Tibial artery (tissue), 4 donors: Measurements from ENCODE around the gene FBXL7.

Experiments
- DNase-seq, 2 donors: peaks; one replicate each; pipeline ENCODE4 v3.0.0-alpha.2; 2019
- H3K27ac ChIP-seq, 2 donors: fragments of 200-600 bp; sonication (generic) in 1 of 2; 1 replicate in 1 of 2; 2 replicates in 1 of 2; pipeline ENCODE4 v1.5.1; 2018 to 2019; ENCODE audit warnings: mild to moderate bottlenecking in 1 of 2
- H3K27me3 ChIP-seq, 2 donors: fragments of 200-600 bp; sonication (generic) in 1 of 2; one replicate each; pipeline versions ENCODE4 v1.5.1 to v1.6.0; 2016 to 2019
- H3K36me3 ChIP-seq, 3 donors: fragments of 200-600 bp; sonication (generic) in 2 of 3; one replicate each; pipeline ENCODE4 v1.5.1; 2016 to 2019; ENCODE audit warnings: mild to moderate bottlenecking in 2 of 3
- H3K4me1 ChIP-seq, 4 donors: fragments of 200-600 bp; sonication (generic) in 2 of 4; 1 replicate in 3 of 4; 2 replicates in 1 of 4; pipeline ENCODE4 v1.5.1; 2016 to 2019
- H3K4me3 ChIP-seq, 2 donors: fragments of 200-600 bp; sonication (generic) in 1 of 2; 1 replicate in 1 of 2; 2 replicates in 1 of 2; pipeline ENCODE4 v1.5.1; 2018 to 2019; ENCODE audit warnings: mild to moderate bottlenecking in 2 of 2
- H3K9me3 ChIP-seq, 3 donors: fragments of 200-600 bp; sonication (generic) in 1 of 3; one replicate each; pipeline ENCODE4 v1.5.1; 2016 to 2019
- CTCF ChIP-seq, 2 experiments: fragments of 200-600 bp in 1 of 2; fragments of 450-650 bp in 1 of 2; IDR thresholded peaks; one replicate each; pipeline ENCODE4 v1.5.1; 2017 to 2019; ENCODE audit warnings: antibody characterized with exemption in 2 of 2, mild to moderate bottlenecking in 1 of 2, moderate library complexity in 1 of 2
- intact Hi-C: fragments of 100-400 bp; cut with DNase I; formaldehyde crosslinking; loops from one replicate; pipeline ENCODE4 v1.15.0; 2023; ENCODE audit warnings: low total_unique reads

The FBXL7 gene

GRCh38 chr5:15791859-15792258, 291.9 kb downstream of the FBXL7 start:
- intact Hi-C loops, result loop anchor here (5.0 kb wide), 1 partner anchor 290 kb away; the partner anchor contains the start of gene FBXL7
- no peak overlapping the region for H3K27ac ChIP-seq

GRCh38 chr5:15794052-15794985, 294.3 kb downstream of the FBXL7 start:
- no peak overlapping the region for H3K27ac ChIP-seq

More at GRCh38 chr5:15791859-15792258, 291.9 kb downstream of the FBXL7 start:
- no peak overlapping the region for H3K4me3 ChIP-seq
- no peaks in the 10 kb centered on the region for H3K9me3 ChIP-seq
- no peaks in the 10 kb centered on the region for H3K27me3 ChIP-seq
- TF ChIP-seq CTCF (IDR thresholded peaks at IDR 0.05), result no peak
- no peak for DNase-seq
- no peaks in the 10 kb centered on the region for H3K36me3 ChIP-seq
- peaks cover 0 to 36% (median 6%) of the 10 kb centered on the region in 4 donors for H3K4me1 ChIP-seq

GRCh38 chr5:15796096-15796495, 296.1 kb downstream of the FBXL7 start:
- Histone ChIP-seq H3K27me3 (no peaks in the 10 kb centered on the region), H3K36me3 (no peaks in the 10 kb centered on the region), H3K9me3 (no peaks in the 10 kb centered on the region), H3K4me3 (no peak overlapping the region), H3K27ac (no peak overlapping the region), H3K4me1 (peaks cover 0 to 26% (median 6%) of the 10 kb centered on the region in 4 donors)
- TF ChIP-seq CTCF (IDR thresholded peaks at IDR 0.05), result no peak
- intact Hi-C loops, result no loop called here
- no peak for DNase-seq

More at GRCh38 chr5:15794052-15794985, 294.3 kb downstream of the FBXL7 start:
- Histone ChIP-seq H3K4me1 (peaks cover 0 to 31% (median 6%) of the 10 kb centered on the region in 4 donors), H3K27me3 (no peaks in the 10 kb centered on the region), H3K36me3 (no peaks in the 10 kb centered on the region), H3K9me3 (no peaks in the 10 kb centered on the region), H3K4me3 (no peak overlapping the region)
- peak; percentile 31 to 46 for TF ChIP-seq CTCF (IDR thresholded peaks at IDR 0.05)
- intact Hi-C loops, result loop anchor here (5.0 kb wide), 1 partner anchor 292 kb away; the partner anchor contains the start of gene FBXL7
- DNase-seq, result no peak

- H3K27ac ChIP-seq, result no peak overlapping the region
- H3K4me3 ChIP-seq, result no peak overlapping the region
- no peak for DNase-seq
- no peaks in the 10 kb centered on the region for H3K27me3 ChIP-seq
- H3K4me1 ChIP-seq, result peaks cover 0 to 23% (median 6%) of the 10 kb centered on the region in 4 donors
- no peaks in the 10 kb centered on the region for H3K9me3 ChIP-seq
- H3K36me3 ChIP-seq, result no peaks in the 10 kb centered on the region
- no peak for TF ChIP-seq CTCF (IDR thresholded peaks at IDR 0.05)
- intact Hi-C loops, result no loop called here
Measured at GRCh38 chr5:15796557-15796956, 296.6 kb downstream of the FBXL7 start.

- no peak overlapping the region for H3K27ac ChIP-seq
- H3K9me3 ChIP-seq, result no peaks in the 10 kb centered on the region
- intact Hi-C loops, result no loop called here
- H3K4me3 ChIP-seq, result no peak overlapping the region
- H3K4me1 ChIP-seq, result peaks cover 0 to 19% (median 6%) of the 10 kb centered on the region in 4 donors
- no peak for TF ChIP-seq CTCF (IDR thresholded peaks at IDR 0.05)
- no peaks in the 10 kb centered on the region for H3K27me3 ChIP-seq
- no peaks in the 10 kb centered on the region for H3K36me3 ChIP-seq
- DNase-seq, result no peak
Measured at GRCh38 chr5:15797116-15797515, 297.1 kb downstream of the FBXL7 start.
